Keratinocyte (primary cell): ENCODE measurements around the gene ANKRD13A. TPM values are rescaled to one million over a fixed set of nuclear protein-coding genes. Genes with fewer than 3 reads are reported as not detected.

Experiments used
- DNase-seq: peaks from one replicate; pipeline ENCODE4 v3.0.0-alpha.2; 2011; ENCODE audit warnings: low read depth, missing footprints, low spot score
- FAIRE-seq: peaks from 2 replicates; lab custom pipeline; 2011; peaks lifted over from hg19 to GRCh38; lab: Jason Lieb, UNC
- H2AFZ ChIP-seq: 2 replicates; pipeline ENCODE4 v1.6.0; 2012; ENCODE audit warnings: low read length, control low read depth, inconsistent platforms; ENCODE audit not compliant: control insufficient read depth
- H3K27ac ChIP-seq: 2 replicates; pipeline ENCODE4 v1.5.1; 2011; ENCODE audit warnings: low read length; ENCODE audit not compliant: control insufficient read depth, insufficient read depth
- H3K27me3 ChIP-seq: 3 replicates; pipeline ENCODE4 v1.6.0; 2011; ENCODE audit warnings: low read length; ENCODE audit not compliant: control insufficient read depth, insufficient read depth; ENCODE audit errors: extremely low read depth
- H3K36me3 ChIP-seq, 2 experiments: 2 replicates in 1 of 2; 3 replicates in 1 of 2; pipeline ENCODE4 v1.5.1; 2011; ENCODE audit warnings: low read length in 2 of 2, mild to moderate bottlenecking in 1 of 2; ENCODE audit not compliant: control insufficient read depth in 2 of 2, insufficient read depth in 2 of 2; ENCODE audit errors: extremely low read depth in 1 of 2
- H3K4me1 ChIP-seq: 3 replicates; pipeline ENCODE4 v1.5.1; 2011; ENCODE audit warnings: low read length; ENCODE audit not compliant: control insufficient read depth, insufficient read depth; ENCODE audit errors: extremely low read depth
- H3K4me2 ChIP-seq: 3 replicates; pipeline ENCODE4 v1.6.0; 2011; ENCODE audit warnings: low read depth, low read length; ENCODE audit not compliant: control insufficient read depth, insufficient read depth; ENCODE audit errors: extremely low read depth
- H3K4me3 ChIP-seq, 3 experiments: fragments of 200-600 bp in 1 of 3; sonication (generic) in 1 of 3; 2 replicates in 2 of 3; 3 replicates in 1 of 3; pipeline ENCODE4 v1.5.1; 2011 to 2016; ENCODE audit warnings: low read length in 3 of 3, mild to moderate bottlenecking in 3 of 3, control low read depth in 2 of 3, inconsistent platforms in 1 of 3, low read depth in 1 of 3, mixed read lengths in 1 of 3, mixed run types in 1 of 3, moderate library complexity in 1 of 3; ENCODE audit not compliant: control insufficient read depth in 2 of 3, insufficient read depth in 2 of 3; ENCODE audit errors: extremely low read depth in 1 of 3
- H3K79me2 ChIP-seq: 2 replicates; pipeline ENCODE4 v1.6.0; 2012; ENCODE audit warnings: low read length; ENCODE audit not compliant: control insufficient read depth, insufficient read depth
- H3K9ac ChIP-seq: 3 replicates; pipeline ENCODE4 v1.6.0; 2011; ENCODE audit warnings: low read length; ENCODE audit not compliant: control insufficient read depth, insufficient read depth; ENCODE audit errors: extremely low read depth
- H3K9me1 ChIP-seq: 3 replicates; pipeline ENCODE4 v1.6.0; 2011; ENCODE audit warnings: low read length; ENCODE audit not compliant: control insufficient read depth, insufficient read depth; ENCODE audit errors: extremely low read depth
- H3K9me3 ChIP-seq: 2 replicates; pipeline ENCODE4 v1.5.1; 2012; ENCODE audit warnings: low read depth, low read length; ENCODE audit not compliant: control insufficient read depth
- H4K20me1 ChIP-seq: 3 replicates; pipeline ENCODE4 v1.6.0; 2011; ENCODE audit warnings: low read length; ENCODE audit not compliant: control insufficient read depth, insufficient read depth; ENCODE audit errors: extremely low read depth
- CTCF ChIP-seq, 3 experiments: IDR thresholded peaks in 1 of 3; conservative IDR thresholded peaks in 1 of 3; optimal IDR thresholded peaks in 1 of 3; 2 replicates in 2 of 3; 3 replicates in 1 of 3; pipeline versions ENCODE3 to v1.5.1; 2011; ENCODE audit warnings: low read length in 3 of 3, mild to moderate bottlenecking in 3 of 3, moderate library complexity in 2 of 3, control low read depth in 1 of 3, inconsistent platforms in 1 of 3; ENCODE audit not compliant: insufficient read depth in 2 of 3; ENCODE audit errors: extremely low read depth in 1 of 3
- EZH2 ChIP-seq: IDR thresholded peaks from one replicate; pipeline ENCODE4 v1.6.1; 2012; ENCODE audit warnings: inconsistent platforms, mild to moderate bottlenecking, low read length, moderate library complexity
- dilution Hi-C: fragments of 300-500 bp; cut with MboI; formaldehyde crosslinking; loops from one replicate; pipeline ENCODE4 v1.7.0; 2020; ENCODE audit warnings: low sequenced_read_pairs; ENCODE audit not compliant: extremely low pct_ligation_motif_present
- polyA plus RNA-seq, 5 experiments: library from polyadenylated mRNA; depleted of rRNA in 3 of 5; stranded (reverse) in 3 of 5; stranded (forward) in 1 of 5; unstranded in 1 of 5; fragments of >200 nt; gene quantifications; 1 replicate in 1 of 5; 2 replicates in 3 of 5; 3 replicates in 1 of 5; pipeline versions ENCODE4 v1.2.1 to v1.2.3, GENCODE V29; 2011 to 2012; ENCODE audit warnings: missing spikeins in 2 of 5, low read depth in 1 of 5, low replicate concordance in 1 of 5

The ANKRD13A gene
- polyA plus RNA-seq, 1 donor (not counting 4 experiments of a cell fraction or from before 2014, with no cell fraction given): 73.1 TPM

DNA sequence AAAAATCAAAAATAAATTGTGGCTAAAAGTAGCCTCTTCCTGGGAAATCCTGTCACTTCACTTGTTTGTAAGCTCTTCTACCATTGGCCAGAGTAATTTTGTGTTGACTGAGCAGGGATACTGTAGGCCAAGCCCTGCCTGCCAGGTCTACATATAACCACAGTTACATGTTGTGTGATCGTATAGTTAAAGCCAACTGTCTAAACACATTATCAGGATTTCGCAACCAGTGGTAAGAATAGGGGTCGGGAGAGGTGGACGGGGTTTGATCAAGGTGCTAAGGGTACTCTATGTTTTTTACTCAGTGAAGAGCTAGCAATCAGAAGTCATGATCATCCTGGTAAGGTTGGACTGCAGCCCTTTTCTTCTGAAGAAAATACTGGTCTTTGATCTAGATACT lies 13.4 kb downstream of the ANKRD13A start:
- Histone ChIP-seq H3K27me3 (no peaks in the 10 kb centered on the region), H3K36me3 (peaks cover 11 to 17% of the 10 kb centered on the region in 2 experiments), H3K27ac (no peak overlapping the region), H3K9ac (no peak overlapping the region), H2AFZ (no peak overlapping the region), H3K79me2 (peaks cover 36% of the 10 kb centered on the region), H3K9me1 (peaks cover 3% of the 10 kb centered on the region), H3K4me3 (no peak overlapping the region), H3K4me2 (no peak overlapping the region), H4K20me1 (no peaks in the 10 kb centered on the region), H3K4me1 (no peaks in the 10 kb centered on the region), H3K9me3 (no peaks in the 10 kb centered on the region)
- FAIRE-seq (no peak), DNase-seq (no peak)
- TF ChIP-seq EZH2 (no peak), CTCF (optimal IDR thresholded peaks at IDR 0.05 in 1 of 3, IDR thresholded peaks at IDR 0.05 in 1 of 3, conservative IDR thresholded peaks at IDR 0.05 in 1 of 3; ENCODE audit: extremely low read depth in 1 of 3, insufficient read depth in 2 of 3, low read length in 3 of 3) (no peak)
- dilution Hi-C loops: no loop called here

DNA sequence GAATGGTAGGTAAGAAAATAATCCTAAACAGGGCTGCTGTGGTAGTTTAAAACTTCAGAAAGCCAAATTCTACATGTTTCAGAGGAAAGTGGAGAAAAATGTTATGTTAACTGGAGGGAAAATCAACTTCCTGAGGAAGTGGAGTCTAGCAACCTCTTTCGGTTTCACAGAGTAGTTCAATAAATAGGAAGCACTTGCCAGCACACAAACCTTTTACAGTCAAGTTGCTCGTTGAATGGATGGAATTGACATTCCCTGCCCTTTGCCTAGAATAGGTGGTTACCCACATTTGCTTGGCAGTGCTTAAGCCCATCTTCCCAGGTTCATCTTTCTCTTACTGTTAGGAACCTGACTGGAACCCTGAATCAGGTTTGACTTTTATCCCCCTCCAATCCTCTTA lies 15.9 kb downstream of the ANKRD13A start:
- Histone ChIP-seq H3K9ac (no peak overlapping the region), H3K27ac (no peak overlapping the region), H3K79me2 (peaks cover 16% of the 10 kb centered on the region), H3K4me1 (no peaks in the 10 kb centered on the region), H4K20me1 (no peaks in the 10 kb centered on the region), H2AFZ (no peak overlapping the region), H3K27me3 (no peaks in the 10 kb centered on the region), H3K4me3 (no peak overlapping the region), H3K9me1 (peaks cover 3% of the 10 kb centered on the region), H3K36me3 (peaks cover 24 to 28% of the 10 kb centered on the region in 2 experiments), H3K4me2 (no peak overlapping the region), H3K9me3 (no peaks in the 10 kb centered on the region)
- DNase-seq (no peak), FAIRE-seq (no peak)
- no peak for TF ChIP-seq EZH2
- no peak for TF ChIP-seq CTCF (optimal IDR thresholded peaks at IDR 0.05 in 1 of 3, IDR thresholded peaks at IDR 0.05 in 1 of 3, conservative IDR thresholded peaks at IDR 0.05 in 1 of 3; ENCODE audit: extremely low read depth in 1 of 3, insufficient read depth in 2 of 3, low read length in 3 of 3)
- dilution Hi-C loops: no loop called here
